ENCODE measurements around the gene NME4. TPM values are rescaled to one million over a fixed set of nuclear protein-coding genes. Genes with fewer than 3 reads are reported as not detected.

NME4 gene
- total RNA-seq, 2 experiments from 2014 or later = 25.0 TPM

DNA sequence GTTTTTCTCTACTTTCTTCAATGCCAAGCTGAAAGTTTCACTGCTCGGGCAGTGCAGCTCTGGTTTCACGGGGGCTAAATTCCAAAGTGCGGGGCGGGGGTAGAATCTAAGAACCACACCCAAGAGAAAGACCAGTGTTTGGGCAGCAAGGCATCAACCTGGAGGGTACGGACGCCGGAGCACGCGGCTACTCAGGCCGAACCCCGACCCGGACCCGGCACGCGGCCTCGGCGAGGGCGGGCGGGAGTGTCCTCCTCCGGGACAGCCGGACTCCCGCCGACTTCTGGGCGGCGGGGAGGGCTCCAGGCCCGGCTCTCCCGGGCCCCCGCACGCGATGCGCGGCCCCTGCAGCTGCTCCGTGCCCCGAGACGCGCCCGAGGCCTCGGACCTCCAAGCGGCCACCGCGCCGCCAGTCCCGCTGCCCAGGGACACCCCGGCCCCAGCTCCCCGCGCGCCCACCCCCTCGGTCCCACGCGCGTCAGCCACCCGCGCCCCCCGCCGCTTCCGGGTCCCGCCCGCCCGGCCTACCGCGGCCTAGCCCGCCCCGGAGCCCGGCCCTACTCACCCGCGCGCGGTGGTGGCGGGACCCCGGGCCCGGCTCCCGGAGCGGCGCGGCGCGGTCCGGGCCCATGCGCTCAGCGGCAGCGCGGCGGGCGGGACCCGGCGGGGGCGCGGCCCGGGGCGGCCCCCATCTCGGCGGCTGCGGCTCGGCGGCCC, 45.0 kb upstream of the NME4 start:
- Histone ChIP-seq H3K36me3 (ENCODE audit: insufficient read depth, low read length) (peaks cover 12% of the 10 kb centered on the region), H2AFZ (ENCODE audit: low read length) (peak overlapping the region; percentile 58; the same call in 1 of the 2 replicates), H3K79me2 (ENCODE audit: insufficient read depth, low read depth, low read length) (peaks cover 9% of the 10 kb centered on the region; the same call in 1 of the 2 replicates), H3K4me2 (ENCODE audit: low read length) (peak overlapping the region; percentile 98), H4K20me1 (ENCODE audit: insufficient read depth, low read length) (no peaks in the 10 kb centered on the region), H3K27ac (ENCODE audit: low read depth, low read length, poor library complexity, severe bottlenecking) (no peak overlapping the region), H3K9me2 (ENCODE audit: insufficient read depth, low read length) (no peaks in the 10 kb centered on the region), H3K4me1 (ENCODE audit: insufficient read depth, low read length, poor library complexity, severe bottlenecking) (peaks cover 22% of the 10 kb centered on the region), H3K9me3 (ENCODE audit: low read length) (no peaks in the 10 kb centered on the region), H3K4me3 (ENCODE audit: low read depth, low read length, poor library complexity, severe bottlenecking) (peak overlapping the region; percentile 96)
- ChIA-PET POLR2A (interaction anchor here (0.5 to 1.4 kb wide), 7 partner anchors 20 to 1522 kb away, joined by 3 to 8 read pairs (median 3); no protein-coding TSS in a partner anchor), CTCF (ENCODE audit: unreplicated experiment) (interaction anchor here (0.6 kb wide), 2 partner anchors 116 to 246 kb away, joined by 3 to 6 read pairs; no protein-coding TSS in a partner anchor)
- BruUV-seq (replicated peaks) = no TSS peak
- intact Hi-C loops (cut with micrococcal nuclease; ENCODE audit: unreplicated experiment) = loop anchor here (2.0 kb wide), 1 partner anchor 117 kb away; the partner anchor contains the start of gene FAM234A
- no peak for TF ChIP-seq EZH2phosphoT487 (IDR thresholded peaks at IDR 0.05; ENCODE audit: borderline replicate concordance, low read depth, low read length)
- no peak for DNase-seq (ENCODE audit: low spot score)

DNA sequence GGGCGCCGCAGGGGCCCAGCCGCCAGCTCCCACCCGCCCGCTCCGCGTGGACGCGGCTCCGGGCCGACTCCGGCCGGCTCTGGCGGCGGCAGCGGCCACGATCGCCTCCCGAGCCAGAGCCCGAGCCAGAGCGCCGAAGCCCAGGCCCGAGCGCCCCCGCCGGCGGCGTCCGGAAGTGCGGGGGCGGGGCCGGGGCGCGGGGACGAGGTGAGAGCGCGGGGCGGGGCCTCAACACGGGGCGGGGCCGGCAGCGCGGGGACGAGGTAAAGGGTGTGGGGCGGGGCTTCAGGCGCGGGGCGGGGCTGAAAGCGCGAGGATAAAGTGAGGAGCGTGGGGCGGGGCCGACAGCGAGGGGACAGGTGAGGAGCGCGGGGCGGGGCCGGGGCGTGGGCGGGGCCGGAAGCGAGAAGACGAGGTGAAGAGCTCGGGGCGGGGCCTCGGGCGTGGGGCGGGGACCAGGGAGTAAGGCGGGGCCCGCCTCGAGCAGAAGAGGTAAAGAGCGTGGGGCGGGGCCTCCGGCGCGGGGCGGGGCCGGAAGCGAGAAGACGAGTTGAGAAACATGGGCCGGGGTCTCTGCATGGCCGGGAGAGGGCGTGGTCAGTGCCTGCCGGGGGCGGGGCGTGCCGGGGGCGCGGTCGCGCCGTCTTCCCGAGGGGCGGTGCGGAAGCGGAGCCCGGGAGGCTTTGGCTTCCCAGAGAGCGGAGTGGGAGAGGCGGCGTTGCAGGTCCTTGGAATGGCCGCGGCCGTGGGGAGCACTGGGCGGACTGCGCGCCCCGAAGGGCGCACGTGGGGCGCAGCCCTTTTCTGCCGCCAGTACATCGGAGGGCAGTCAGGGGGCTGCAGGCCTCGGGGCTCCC, 44.2 kb upstream of the NME4 start, which contains the start of gene AXIN1:
TSS of gene AXIN1 (minus strand) at position 177 of the 857 bp plus-strand sequence. CDS start 5,698 bp downstream, outside the sequence.
- Histone ChIP-seq H3K36me3 (ENCODE audit: insufficient read depth, low read length) (peaks cover 12% of the 10 kb centered on the region), H3K9me3 (ENCODE audit: low read length) (no peaks in the 10 kb centered on the region), H2AFZ (ENCODE audit: low read length) (peak within 1 kb of the TSS; percentile 58; the same call in 1 of the 2 replicates), H3K4me3 (ENCODE audit: low read depth, low read length, poor library complexity, severe bottlenecking) (peak within 1 kb of the TSS; percentile 96), H3K9me2 (ENCODE audit: insufficient read depth, low read length) (no peaks in the 10 kb centered on the region), H3K79me2 (ENCODE audit: insufficient read depth, low read depth, low read length) (peaks cover 9% of the 10 kb centered on the region; the same call in 1 of the 2 replicates), H3K4me2 (ENCODE audit: low read length) (peak within 1 kb of the TSS; percentile 98), H3K27ac (ENCODE audit: low read depth, low read length, poor library complexity, severe bottlenecking) (no peak within 1 kb of the TSS), H3K4me1 (ENCODE audit: insufficient read depth, low read length, poor library complexity, severe bottlenecking) (peaks cover 22% of the 10 kb centered on the region), H4K20me1 (ENCODE audit: insufficient read depth, low read length) (no peaks in the 10 kb centered on the region)
- CTCF ChIA-PET (ENCODE audit: unreplicated experiment) = interaction anchor here (0.6 to 0.9 kb wide), 5 partner anchors 9 to 246 kb away, joined by 3 to 5 read pairs (median 3); partner anchors contain the start of gene FAM234A
- TF ChIP-seq, protein P1, sequence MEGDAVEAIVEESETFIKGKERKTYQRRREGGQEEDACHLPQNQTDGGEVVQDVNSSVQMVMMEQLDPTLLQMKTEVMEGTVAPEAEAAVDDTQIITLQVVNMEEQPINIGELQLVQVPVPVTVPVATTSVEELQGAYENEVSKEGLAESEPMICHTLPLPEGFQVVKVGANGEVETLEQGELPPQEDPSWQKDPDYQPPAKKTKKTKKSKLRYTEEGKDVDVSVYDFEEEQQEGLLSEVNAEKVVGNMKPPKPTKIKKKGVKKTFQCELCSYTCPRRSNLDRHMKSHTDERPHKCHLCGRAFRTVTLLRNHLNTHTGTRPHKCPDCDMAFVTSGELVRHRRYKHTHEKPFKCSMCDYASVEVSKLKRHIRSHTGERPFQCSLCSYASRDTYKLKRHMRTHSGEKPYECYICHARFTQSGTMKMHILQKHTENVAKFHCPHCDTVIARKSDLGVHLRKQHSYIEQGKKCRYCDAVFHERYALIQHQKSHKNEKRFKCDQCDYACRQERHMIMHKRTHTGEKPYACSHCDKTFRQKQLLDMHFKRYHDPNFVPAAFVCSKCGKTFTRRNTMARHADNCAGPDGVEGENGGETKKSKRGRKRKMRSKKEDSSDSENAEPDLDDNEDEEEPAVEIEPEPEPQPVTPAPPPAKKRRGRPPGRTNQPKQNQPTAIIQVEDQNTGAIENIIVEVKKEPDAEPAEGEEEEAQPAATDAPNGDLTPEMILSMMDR (conservative IDR thresholded peaks at IDR 0.05; ENCODE audit: low read length) = no peak; the same call in 1 of the 2 replicates
- no peak for TF ChIP-seq EZH2phosphoT487 (IDR thresholded peaks at IDR 0.05; ENCODE audit: borderline replicate concordance, low read depth, low read length)
- peak; percentile 98 for DNase-seq (ENCODE audit: low spot score)
- intact Hi-C loops (cut with micrococcal nuclease; ENCODE audit: unreplicated experiment) = loop anchor here (1.0 to 2.0 kb wide), 2 partner anchors 31 to 118 kb away; partner anchors contain the start of gene FAM234A
- POLR2A ChIA-PET = interaction anchor here (0.6 to 0.7 kb wide), 4 partner anchors 30 to 283 kb away, joined by 3 to 8 read pairs (median 5); no protein-coding TSS in a partner anchor
- BruUV-seq (replicated peaks) = no TSS peak

Measured in OCI-LY7 (cell line).